Stimulated activated naive CD8-positive, alpha-beta T cell treated with anti-CD3 and anti-CD28 coated beads, Interleukin-15, amount 100 ng/mL, for 72 hours (primary cell): Measurements from ENCODE around the gene CEBPZOS.

Experiments
- ATAC-seq: fragments of 150-1000 bp; cut with Tn5 transposase; 2 replicates; pipeline ENCODE4 v1.10.0; 2021; ENCODE audit warnings: mild to moderate bottlenecking, moderate library complexity
- DNase-seq, 2 donors: peaks; one replicate each; pipeline ENCODE4 v3.0.0; 2021 to 2022
- H3K27ac Mint-ChIP-seq, 2 donors: one replicate each; pipeline ENCODE4 v1.8.0; 2022; ENCODE audit warnings: mild to moderate bottlenecking in 2 of 2, mixed read lengths in 2 of 2, moderate library complexity in 2 of 2
- H3K27me3 Mint-ChIP-seq: one replicate; pipeline ENCODE4 v1.8.0; 2022; ENCODE audit warnings: mixed read lengths
- H3K4me1 Mint-ChIP-seq: one replicate; pipeline ENCODE4 v1.8.0; 2022; ENCODE audit warnings: mild to moderate bottlenecking, mixed read lengths
- H3K4me3 Mint-ChIP-seq, 2 donors: one replicate each; pipeline ENCODE4 v1.8.0; 2022; ENCODE audit warnings: mild to moderate bottlenecking in 2 of 2, mixed read lengths in 2 of 2, moderate library complexity in 1 of 2
- H3K9me3 Mint-ChIP-seq, 2 donors: one replicate each; pipeline ENCODE4 v1.8.0; 2022; ENCODE audit warnings: mixed read lengths in 2 of 2

CEBPZOS gene

DNA sequence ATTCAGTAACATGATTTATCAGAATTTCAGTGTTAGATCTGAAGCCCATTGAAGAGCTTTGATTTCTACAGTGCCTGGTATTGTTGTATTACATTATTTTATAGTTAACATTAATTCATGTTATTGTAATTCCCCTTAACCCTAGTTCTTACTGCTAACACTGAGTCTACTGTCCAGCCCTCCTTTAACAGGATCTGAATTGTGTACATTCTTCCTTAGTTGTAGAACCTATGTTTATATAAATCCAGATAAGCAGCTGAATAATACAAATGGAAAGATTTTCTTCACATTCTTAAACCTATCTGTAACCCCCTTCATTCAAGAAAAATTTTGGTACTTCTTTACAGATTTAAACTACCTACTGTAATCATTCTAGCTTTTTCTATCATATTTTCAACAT is 49.9 kb downstream of the CEBPZOS start:
- Mint-ChIP-seq H3K4me3 (no peak overlapping the region), H3K9me3 (no peaks in the 10 kb centered on the region), H3K27ac (no peak overlapping the region), H3K4me1 (peaks cover 10% of the 10 kb centered on the region), H3K27me3 (no peaks in the 10 kb centered on the region)
- ATAC-seq = no peak
- no peak for DNase-seq

DNA sequence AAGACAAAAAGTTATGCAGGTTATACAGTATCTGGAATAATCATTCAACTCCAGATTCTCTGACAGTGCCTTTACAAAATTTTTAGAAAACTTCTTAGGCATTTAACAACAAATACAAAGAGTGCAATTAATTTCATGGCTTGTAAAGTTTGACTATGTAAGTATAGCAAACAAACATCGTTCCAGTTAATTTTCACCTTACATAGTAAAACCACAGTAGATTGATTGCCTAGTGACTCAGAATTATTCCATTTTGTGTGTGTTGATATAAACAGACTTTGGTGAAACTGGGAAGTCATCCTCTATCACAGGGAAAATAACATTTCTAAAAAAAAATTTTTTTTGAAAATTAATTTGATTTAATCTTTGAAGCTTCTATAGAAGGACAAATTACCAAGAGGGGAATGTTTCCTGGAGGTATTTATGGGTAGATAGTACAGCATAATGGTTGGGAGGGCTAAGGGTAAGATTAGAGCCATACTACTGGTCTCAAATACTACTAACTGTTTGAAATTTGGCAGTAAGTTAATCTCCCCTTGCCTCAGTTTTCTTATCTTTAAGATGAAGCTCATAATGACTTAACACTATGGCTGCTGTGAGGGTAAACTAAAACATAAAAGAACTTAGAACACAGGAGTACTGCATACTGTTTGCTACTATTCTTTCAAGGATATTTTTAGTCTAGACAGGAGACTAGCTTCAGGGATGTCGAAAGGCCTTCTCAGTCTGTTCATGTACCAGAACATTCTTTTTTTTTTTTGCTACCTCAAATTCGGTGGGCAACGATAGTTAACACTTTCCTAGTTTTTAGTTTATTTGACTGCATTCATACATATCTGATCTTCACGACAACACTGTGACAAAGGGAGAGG is 54.8 kb downstream of the CEBPZOS start:
- DNase-seq = no peak

More for the DNA sequence above, 54.8 kb downstream of the CEBPZOS start:
- H3K27ac Mint-ChIP-seq = no peak overlapping the region
- H3K27me3 Mint-ChIP-seq = no peaks in the 10 kb centered on the region
- H3K4me1 Mint-ChIP-seq = no peaks in the 10 kb centered on the region
- no peaks in the 10 kb centered on the region for H3K9me3 Mint-ChIP-seq
- H3K4me3 Mint-ChIP-seq = no peak overlapping the region
- ATAC-seq = no peak
